Endothelial cell of umbilical vein (primary cell): Measurements from ENCODE around the gene CMTM4. TPM values are rescaled to one million over a fixed set of nuclear protein-coding genes. Genes with fewer than 3 reads are reported as not detected.

Experiments
- BruUV-seq: library from RNA; stranded (reverse); fragments of 400-500 nt; replicated peaks from 2 replicates; lab custom pipeline; 2021; lab: Mats Ljungman, UMichigan
- CTCF ChIA-PET: fragments of 300-600, 350-600 bp; sonication (Branson Sonifier 250); formaldehyde crosslinking; loops from one replicate; lab custom pipeline; 2021; ENCODE audit warnings: antibody characterized with exemption, inconsistent platforms; lab: Charles Lee
- POLR2A ChIA-PET: fragments of 300-600, 350-600 bp; sonication (Branson Sonifier 250); formaldehyde crosslinking; loops from one replicate; lab custom pipeline; 2021; ENCODE audit warnings: antibody characterized with exemption, inconsistent platforms; lab: Charles Lee
- DNase-seq: peaks from one replicate; pipeline ENCODE4 v3.0.0-alpha.2; 2011; ENCODE audit warnings: low read depth, low spot score
- FAIRE-seq: peaks from 2 replicates; lab custom pipeline; 2011; peaks lifted over from hg19 to GRCh38; lab: Jason Lieb, UNC
- H2AFZ ChIP-seq: 2 replicates; pipeline ENCODE4 v1.6.0; 2012; ENCODE audit warnings: low read depth, low read length, control low read depth, inconsistent platforms
- H3K27ac ChIP-seq: 2 replicates; pipeline ENCODE4 v1.5.1; 2011; ENCODE audit warnings: low read depth, mild to moderate bottlenecking, control low read depth, low read length, moderate library complexity; ENCODE audit not compliant: insufficient read depth
- H3K27me3 ChIP-seq, 2 experiments: 2 replicates each; pipeline versions ENCODE4 v1.6.0 to v1.6.1; 2011; ENCODE audit warnings: low read length in 2 of 2, mixed read lengths in 1 of 2; ENCODE audit not compliant: control insufficient read depth in 2 of 2, insufficient read depth in 2 of 2
- H3K36me3 ChIP-seq, 2 experiments: 2 replicates in 1 of 2; 3 replicates in 1 of 2; pipeline ENCODE4 v1.5.1; 2011; ENCODE audit warnings: low read length in 2 of 2, mild to moderate bottlenecking in 1 of 2, moderate library complexity in 1 of 2; ENCODE audit not compliant: control insufficient read depth in 2 of 2, insufficient read depth in 2 of 2; ENCODE audit errors: extremely low read depth in 1 of 2
- H3K4me1 ChIP-seq: 3 replicates; pipeline ENCODE4 v1.5.1; 2011; ENCODE audit warnings: mild to moderate bottlenecking, low read length; ENCODE audit not compliant: control insufficient read depth, insufficient read depth; ENCODE audit errors: extremely low read depth
- H3K4me2 ChIP-seq: 2 replicates; pipeline ENCODE4 v1.6.1; 2011; ENCODE audit warnings: low read length, control low read depth, mixed read lengths; ENCODE audit not compliant: insufficient read depth
- H3K4me3 ChIP-seq, 3 experiments: fragments of 200-600 bp in 1 of 3; sonication (generic), shearing (Covaris generic) in 1 of 3; replicated peaks in 1 of 3; 2 replicates each; pipeline ENCODE4 v1.5.1; 2011 to 2016; ENCODE audit warnings: control low read depth in 3 of 3, low read length in 3 of 3, mild to moderate bottlenecking in 2 of 3, inconsistent platforms in 1 of 3, low read depth in 1 of 3, moderate library complexity in 1 of 3; ENCODE audit not compliant: insufficient read depth in 1 of 3
- H3K79me2 ChIP-seq: 2 replicates; pipeline ENCODE4 v1.6.0; 2012; ENCODE audit warnings: low read length, inconsistent platforms; ENCODE audit not compliant: control insufficient read depth, insufficient read depth
- H3K9ac ChIP-seq: replicated peaks from 2 replicates; pipeline ENCODE3; 2011; ENCODE audit warnings: low read length, control low read depth; ENCODE audit not compliant: insufficient read depth; ENCODE audit errors: extremely low read depth
- H3K9me1 ChIP-seq: replicated peaks from 3 replicates; pipeline ENCODE4 v1.6.0; 2011; ENCODE audit warnings: mild to moderate bottlenecking, low read length; ENCODE audit not compliant: control insufficient read depth, insufficient read depth; ENCODE audit errors: extremely low read depth
- H3K9me3 ChIP-seq: replicated peaks from 2 replicates; pipeline ENCODE4 v1.5.1; 2012; ENCODE audit warnings: low read length, inconsistent platforms; ENCODE audit not compliant: control insufficient read depth, insufficient read depth
- H4K20me1 ChIP-seq: replicated peaks from 2 replicates; pipeline ENCODE3; 2011; ENCODE audit warnings: mild to moderate bottlenecking, low read length; ENCODE audit not compliant: control insufficient read depth, insufficient read depth; ENCODE audit errors: extremely low read depth
- CTCF ChIP-seq, 2 donors: IDR thresholded peaks; 1 replicate in 1 of 2; 2 replicates in 1 of 2; pipeline ENCODE4 v1.5.1; 2011; ENCODE audit warnings: low read length in 2 of 2, mild to moderate bottlenecking in 2 of 2, moderate library complexity in 2 of 2, control low read depth in 1 of 2, inconsistent platforms in 1 of 2, low read depth in 1 of 2; ENCODE audit not compliant: insufficient read depth in 1 of 2; ENCODE audit errors: extremely low read depth in 1 of 2
- EZH2 ChIP-seq: IDR thresholded peaks from 2 replicates; pipeline ENCODE4 v1.6.1; 2012; ENCODE audit warnings: borderline replicate concordance, low read depth, mild to moderate bottlenecking, moderate library complexity, low read length, inconsistent platforms; ENCODE audit not compliant: severe bottlenecking
- FOS ChIP-seq: IDR thresholded peaks from 2 replicates; pipeline ENCODE4 v1.6.1; 2011; ENCODE audit warnings: mild to moderate bottlenecking, low read length, moderate library complexity, borderline replicate concordance; ENCODE audit not compliant: insufficient read depth
- GATA2 ChIP-seq: IDR thresholded peaks from 2 replicates; pipeline ENCODE4 v1.7.0; 2011; ENCODE audit warnings: low read depth, mild to moderate bottlenecking, moderate library complexity, mixed read lengths, low read length; ENCODE audit not compliant: insufficient read length, insufficient read depth
- JUN ChIP-seq: IDR thresholded peaks from 2 replicates; pipeline ENCODE4 v1.6.1; 2011; ENCODE audit warnings: borderline replicate concordance, low read depth; ENCODE audit not compliant: insufficient read length, insufficient read depth
- MAX ChIP-seq: IDR thresholded peaks from 2 replicates; pipeline ENCODE4 v1.6.1; 2011; ENCODE audit not compliant: insufficient read depth, insufficient read length
- MYC ChIP-seq: IDR thresholded peaks from one replicate; pipeline ENCODE4 v1.6.1; 2011; ENCODE audit warnings: mild to moderate bottlenecking, low read depth, low read length
- POLR2A ChIP-seq: IDR thresholded peaks from 2 replicates; pipeline ENCODE4 v1.6.1; 2012; ENCODE audit warnings: low read depth, mild to moderate bottlenecking, control low read depth, low read length
- POLR2AphosphoS5 ChIP-seq: IDR thresholded peaks from 2 replicates; pipeline ENCODE4 v1.6.1; 2012; ENCODE audit warnings: low read depth, mild to moderate bottlenecking, control low read depth, low read length, moderate library complexity; ENCODE audit not compliant: insufficient read depth
- dilution Hi-C: fragments of 300-500 bp; cut with MboI; formaldehyde crosslinking; loops from one replicate; pipeline ENCODE4 v1.15.0; 2019; ENCODE audit warnings: low sequenced_read_pairs; ENCODE audit not compliant: extremely low pct_ligation_motif_present
- intact Hi-C: fragments of 100-400 bp; cut with micrococcal nuclease; formaldehyde crosslinking; loops from one replicate; pipeline ENCODE4 v1.10.0; 2022
- polyA plus RNA-seq, 4 experiments: library from polyadenylated mRNA; depleted of rRNA in 3 of 4; stranded (reverse) in 3 of 4; unstranded in 1 of 4; fragments of >200 nt; gene quantifications; 2 replicates each; pipeline versions ENCODE4 v1.2.1 to v1.2.3, GENCODE V29; 2011 to 2012; ENCODE audit warnings: missing spikeins in 1 of 4
- total RNA-seq: library from RNA; stranded (reverse); gene quantifications from 2 replicates; pipeline ENCODE4 v1.2.3, GENCODE V29; 2021

The CMTM4 gene
- total and polyA plus RNA-seq, 2 donors (not counting 3 experiments of a cell fraction or from before 2014, with no cell fraction given): 9.0 to 10.7 TPM

DNA sequence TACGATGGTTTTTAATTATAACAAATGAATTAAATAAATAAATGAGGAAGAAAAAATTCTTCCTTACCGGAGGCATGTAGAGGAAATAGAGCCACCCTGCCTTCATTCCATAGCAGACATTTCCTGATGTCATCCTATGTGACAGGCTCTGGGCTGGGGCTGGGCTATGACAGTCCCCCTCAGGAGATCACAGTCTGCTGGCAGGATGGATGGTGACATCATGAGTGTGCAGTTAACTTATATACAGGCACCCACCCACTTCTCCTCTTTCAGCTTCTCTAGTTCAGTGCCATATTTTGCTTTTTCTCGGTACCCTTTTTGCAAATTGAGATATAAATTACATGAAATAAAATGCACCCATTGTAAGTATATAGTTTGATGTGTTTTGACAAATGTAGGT lies 98.4 kb downstream of the CMTM4 start:
- Histone ChIP-seq H3K9ac (no peak overlapping the region), H3K9me1 (no peaks in the 10 kb centered on the region), H4K20me1 (no peaks in the 10 kb centered on the region), H3K4me2 (no peak overlapping the region), H3K27ac (no peak overlapping the region), H3K9me3 (no peaks in the 10 kb centered on the region), H2AFZ (no peak overlapping the region), H3K27me3 (peaks cover 0 to 13% of the 10 kb centered on the region in 2 experiments), H3K4me3 (no peak overlapping the region), H3K4me1 (no peaks in the 10 kb centered on the region), H3K79me2 (no peaks in the 10 kb centered on the region), H3K36me3 (no peaks in the 10 kb centered on the region)
- no TSS peak for BruUV-seq
- DNase-seq (no peak), FAIRE-seq (no peak)
- ChIA-PET POLR2A (no interaction called here), CTCF (interaction anchor here (0.9 to 4.2 kb wide), 3 partner anchors 10 to 232 kb away, joined by 3 to 26 read pairs (median 4); partner anchors contain the start of gene NAE1)
- dilution Hi-C loops: no loop called here
- intact Hi-C loops: no loop called here
- TF ChIP-seq JUN (no peak), FOS (no peak), MYC (no peak), GATA2 (no peak), POLR2A (no peak)

DNA sequence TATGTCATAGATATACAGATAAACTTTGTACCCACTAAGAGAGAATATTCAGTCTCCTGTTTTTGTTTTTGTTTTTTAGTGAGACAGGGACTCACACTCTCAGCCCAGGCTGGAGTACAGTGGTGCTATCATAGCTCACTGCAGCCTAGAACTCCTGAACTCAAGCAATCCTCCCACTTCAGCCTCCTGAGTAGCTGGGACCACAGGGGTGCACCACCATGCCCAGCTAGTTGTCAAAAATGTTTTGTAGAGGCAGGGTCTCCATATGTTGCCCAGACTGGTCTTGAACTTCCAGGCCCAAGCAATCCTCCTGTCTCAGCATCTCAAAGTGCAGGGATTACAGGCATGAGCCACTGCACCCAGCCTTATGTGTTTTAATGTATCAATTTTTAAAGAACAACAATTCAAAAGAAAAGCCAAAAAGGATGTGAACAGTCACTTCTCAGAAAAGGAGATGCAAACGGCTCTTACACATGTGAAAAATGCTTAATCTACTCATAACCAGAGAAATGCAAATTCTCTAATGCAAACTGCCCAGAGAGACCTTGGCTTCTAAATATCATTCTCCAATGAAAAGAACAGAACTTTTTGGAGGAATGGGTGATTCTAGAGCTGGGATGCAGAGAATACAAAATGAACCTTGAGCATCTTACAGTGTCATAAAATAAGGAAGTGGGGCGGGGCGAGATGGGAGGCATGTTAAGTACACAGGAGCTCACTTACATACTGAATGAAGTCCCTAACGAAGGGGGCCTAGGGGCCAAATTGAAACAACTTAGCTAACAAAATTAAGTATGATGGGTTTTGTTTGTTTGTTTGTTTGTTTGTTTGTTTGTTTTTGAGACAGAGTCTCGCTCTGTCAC lies 99.3 kb downstream of the CMTM4 start:
- Histone ChIP-seq H3K4me1 (no peaks in the 10 kb centered on the region), H3K27me3 (peaks cover 0 to 13% of the 10 kb centered on the region in 2 experiments), H3K36me3 (no peaks in the 10 kb centered on the region), H3K27ac (no peak overlapping the region), H3K9me3 (no peaks in the 10 kb centered on the region), H3K9me1 (no peaks in the 10 kb centered on the region), H2AFZ (no peak overlapping the region), H3K4me3 (no peak overlapping the region), H4K20me1 (no peaks in the 10 kb centered on the region), H3K4me2 (no peak overlapping the region), H3K79me2 (no peaks in the 10 kb centered on the region), H3K9ac (no peak overlapping the region)
- intact Hi-C loops (no loop called here), dilution Hi-C loops (no loop called here)
- POLR2A ChIA-PET: interaction anchor here (0.6 kb wide), 1 partner anchor 274 kb away, joined by 3 read pairs; no protein-coding TSS in a partner anchor
- TF ChIP-seq EZH2 (no peak), JUN (no peak), MAX (no peak), GATA2 (no peak), POLR2A (no peak), CTCF (IDR thresholded peaks at IDR 0.05; ENCODE audit: extremely low read depth in 1 of 2, insufficient read depth in 1 of 2, low read depth in 1 of 2, low read length in 2 of 2) (no peak), FOS (no peak), MYC (no peak), POLR2AphosphoS5 (no peak)
- no TSS peak for BruUV-seq
- CTCF ChIA-PET: interaction anchor here (0.7 to 4.2 kb wide), 4 partner anchors 8 to 233 kb away, joined by 3 to 26 read pairs (median 4); partner anchors contain the start of gene NAE1
- DNase-seq: no peak
- no peak for FAIRE-seq
